Measurements from ENCODE around the gene RNF41.
A peak's percentile ranks its signal among the peaks of the same experiment; 100 is the strongest.

The RNF41 gene

DNA sequence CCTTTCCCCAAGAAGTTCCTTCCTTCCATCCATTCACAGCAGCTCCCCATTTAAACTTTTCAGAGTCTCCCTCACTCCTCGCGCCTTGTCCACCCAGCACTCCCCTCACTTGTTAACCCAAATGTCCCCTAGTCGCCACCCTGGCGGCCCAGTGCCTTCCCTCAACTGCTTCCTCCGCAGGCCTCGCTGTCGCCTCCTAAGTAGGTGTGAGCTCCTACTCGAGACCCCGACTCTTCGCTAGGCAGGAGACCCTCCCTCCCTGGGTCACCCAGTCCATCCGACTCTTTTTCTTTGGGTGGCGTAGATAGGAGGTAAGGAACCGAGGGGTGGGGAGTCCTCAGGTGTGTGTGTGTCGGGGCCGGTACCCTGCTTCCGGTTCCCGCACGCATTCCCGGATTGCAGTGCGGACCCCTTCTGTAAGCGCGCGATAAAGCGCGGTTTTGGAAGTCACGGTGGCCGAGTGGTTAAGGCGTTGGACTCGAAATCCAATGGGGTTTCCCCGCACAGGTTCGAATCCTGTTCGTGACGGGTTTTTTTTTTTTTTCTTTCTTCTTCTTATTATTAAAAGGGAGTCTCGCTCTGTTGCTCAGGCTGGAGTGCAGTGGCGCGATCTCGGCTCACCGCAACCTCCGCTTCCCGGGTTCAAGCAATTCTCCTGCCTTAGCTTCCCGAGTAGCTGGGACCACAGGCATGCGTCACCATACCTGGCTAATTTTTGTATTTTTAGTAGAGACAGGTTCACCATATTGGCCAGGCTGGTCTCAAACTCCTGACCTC is 31.6 kb downstream of the RNF41 start:
- Histone ChIP-seq H3K27me3 (replicated peaks in 2 of 5; ENCODE audit: control insufficient read depth in 4 of 5, insufficient read depth in 5 of 5, low read length in 4 of 5) (no peaks in the 10 kb centered on the region), H3K36me3 (ENCODE audit: control insufficient read depth in 4 of 4, insufficient read depth in 4 of 4, low read length in 3 of 4) (peaks cover 8 to 13% (median 9%) of the 10 kb centered on the region in 4 experiments), H3K4me1 (ENCODE audit: control extremely low read depth in 1 of 4, control insufficient read depth in 4 of 4, insufficient read depth in 4 of 4, low read length in 3 of 4) (peaks cover 8 to 36% (median 30%) of the 10 kb centered on the region in 4 experiments), H3K9me3 (ENCODE audit: control extremely low read depth in 1 of 5, control insufficient read depth in 4 of 5, insufficient read depth in 2 of 5, low read depth in 1 of 5, low read length in 4 of 5) (no peaks in the 10 kb centered on the region), H3K27ac (ENCODE audit: insufficient read depth in 1 of 2, low read depth in 1 of 2, low read length in 2 of 2, poor library complexity in 1 of 2, severe bottlenecking in 2 of 2) (peak overlapping the region; percentile 64 to 87), H3K4me3 (ENCODE audit: control insufficient read depth in 1 of 7, extremely low read depth in 1 of 7, insufficient read depth in 4 of 7, low read depth in 2 of 7, low read length in 6 of 7) (peak overlapping the region; percentile 51 to 95 (median 82))
- ChIA-PET POLR2A (interaction anchor here (0.6 to 3.0 kb wide), 11 partner anchors 12 to 474 kb away, joined by 3 to 13 read pairs (median 3); partner anchors contain the start of genes ANKRD52, BLOC1S1, ESYT1 and RNF41), CTCF (interaction anchor here (0.6 to 8.4 kb wide), 26 partner anchors 9 to 316 kb away, joined by 3 to 198 read pairs (median 4); partner anchors contain the start of genes ANKRD52, ESYT1, PAN2 and RNF41)
- peak; percentile 83 to 92 (median 91) for DNase-seq
- WGBS (ENCODE audit: insufficient coverage), result under 1% methylated on average over 30 of the region's 42 CpGs

DNA sequence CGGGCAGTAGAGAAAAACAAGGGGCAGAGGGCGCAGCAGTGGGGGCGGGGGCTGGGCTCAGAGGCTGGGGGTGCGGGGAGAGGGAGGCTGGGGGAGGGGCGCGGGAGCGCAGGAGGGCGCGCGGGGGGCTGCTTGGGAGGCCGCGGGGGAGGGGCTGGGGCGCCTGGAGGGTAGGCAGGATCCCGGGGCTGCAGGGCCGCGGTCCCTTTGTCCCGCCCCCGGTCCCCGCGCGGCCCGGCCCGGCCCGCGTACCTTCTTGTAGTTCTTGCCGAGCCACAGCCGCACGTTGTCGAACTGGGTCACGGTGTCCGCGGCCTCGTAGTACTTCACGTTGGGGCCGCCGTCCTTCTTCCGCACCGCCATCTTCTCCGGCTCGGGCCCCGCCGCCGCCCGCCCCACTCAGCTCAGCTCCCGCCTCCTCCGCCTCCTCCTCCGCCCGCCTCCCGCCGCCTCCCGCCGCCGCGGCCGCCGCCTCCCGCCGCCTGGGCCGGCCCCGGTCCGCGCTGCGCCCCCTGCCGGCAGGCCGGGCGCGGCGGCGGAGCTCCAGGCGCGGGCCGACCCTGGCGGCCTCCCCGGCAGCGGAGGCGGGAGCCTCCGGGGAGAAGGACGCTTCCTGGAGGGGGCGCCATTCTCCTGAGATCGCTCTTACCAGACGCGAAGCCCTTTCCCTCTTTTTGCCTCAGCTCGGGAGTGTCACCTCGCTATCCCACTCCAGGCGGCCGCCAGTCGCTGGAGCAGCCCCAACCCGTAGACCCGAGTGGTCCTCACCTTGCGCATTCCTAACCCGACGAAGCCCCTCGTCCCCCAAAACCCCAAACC is 32.4 kb downstream of the RNF41 start, which contains the start of gene SMARCC2:
Gene SMARCC2 (minus strand): TSS at position 385 of the 819 bp plus-strand sequence. CDS start 22 bp downstream, at position 363.
- ChIA-PET CTCF (interaction anchor here (0.6 to 8.4 kb wide), 31 partner anchors 8 to 316 kb away, joined by 3 to 198 read pairs (median 4); partner anchors contain the start of genes ANKRD52, ESYT1, MYL6 and PAN2), POLR2A (interaction anchor here (0.6 to 3.0 kb wide), 13 partner anchors 12 to 473 kb away, joined by 3 to 13 read pairs (median 3); partner anchors contain the start of genes ANKRD52, BLOC1S1, ESYT1 and RNF41)
- no peaks in the 10 kb centered on the region for H3K9me3 ChIP-seq (ENCODE audit: control extremely low read depth in 1 of 5, control insufficient read depth in 4 of 5, insufficient read depth in 2 of 5, low read depth in 1 of 5, low read length in 4 of 5)
- DNase-seq, result peak; percentile 86 to 89 (median 87)
- H3K36me3 ChIP-seq (ENCODE audit: control insufficient read depth in 4 of 4, insufficient read depth in 4 of 4, low read length in 3 of 4), result peaks cover 15 to 20% (median 17%) of the 10 kb centered on the region in 4 experiments
- H3K4me3 ChIP-seq (ENCODE audit: control insufficient read depth in 1 of 7, extremely low read depth in 1 of 7, insufficient read depth in 4 of 7, low read depth in 2 of 7, low read length in 6 of 7), result peak within 1 kb of the TSS; percentile 65 to 95 (median 88)
- WGBS (ENCODE audit: insufficient coverage), result under 1% methylated on average over 73 of the region's 93 CpGs
- peak within 1 kb of the TSS; percentile 66 to 87 for H3K27ac ChIP-seq (ENCODE audit: insufficient read depth in 1 of 2, low read depth in 1 of 2, low read length in 2 of 2, poor library complexity in 1 of 2, severe bottlenecking in 2 of 2)
- H3K27me3 ChIP-seq (replicated peaks in 2 of 5; ENCODE audit: control insufficient read depth in 4 of 5, insufficient read depth in 5 of 5, low read length in 4 of 5), result no peaks in the 10 kb centered on the region
- peaks cover 8 to 36% (median 30%) of the 10 kb centered on the region in 4 experiments for H3K4me1 ChIP-seq (ENCODE audit: control extremely low read depth in 1 of 4, control insufficient read depth in 4 of 4, insufficient read depth in 4 of 4, low read length in 3 of 4)

DNA sequence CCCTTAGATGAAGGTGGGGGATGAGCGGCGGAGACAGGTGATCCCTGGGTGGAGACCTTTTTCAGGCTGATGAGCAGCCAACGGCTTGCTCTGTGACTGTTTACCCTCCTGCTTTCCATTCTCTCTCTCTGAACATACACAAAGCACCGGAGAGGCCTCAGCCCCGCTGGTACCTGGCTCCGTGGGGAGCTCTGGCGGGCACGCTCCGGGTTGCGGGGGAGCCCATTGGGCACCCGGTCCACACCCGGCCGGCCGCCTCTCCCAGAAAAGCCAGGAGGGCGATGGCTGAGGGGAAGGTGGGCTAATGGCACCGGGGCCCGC is 33.0 kb downstream of the RNF41 start:
- DNase-seq, result no peak
- POLR2A ChIA-PET, result interaction anchor here (0.6 to 3.0 kb wide), 7 partner anchors 18 to 70 kb away, joined by 3 to 13 read pairs (median 6); partner anchors contain the start of genes RNF41 and ZC3H10
- CTCF ChIA-PET, result interaction anchor here (0.7 to 8.4 kb wide), 21 partner anchors 8 to 142 kb away, joined by 3 to 198 read pairs (median 5); partner anchors contain the start of genes ESYT1, MYL6, RNF41 and ZC3H10
- Histone ChIP-seq H3K9me3 (ENCODE audit: control extremely low read depth in 1 of 5, control insufficient read depth in 4 of 5, insufficient read depth in 2 of 5, low read depth in 1 of 5, low read length in 4 of 5) (no peaks in the 10 kb centered on the region), H3K27me3 (replicated peaks in 2 of 5; ENCODE audit: control insufficient read depth in 4 of 5, insufficient read depth in 5 of 5, low read length in 4 of 5) (no peaks in the 10 kb centered on the region), H3K27ac (ENCODE audit: insufficient read depth in 1 of 2, low read depth in 1 of 2, low read length in 2 of 2, poor library complexity in 1 of 2, severe bottlenecking in 2 of 2) (peak overlapping the region; percentile 66 to 84), H3K4me3 (ENCODE audit: control insufficient read depth in 1 of 7, extremely low read depth in 1 of 7, insufficient read depth in 4 of 7, low read depth in 2 of 7, low read length in 6 of 7) (peak overlapping the region; percentile 65 to 95 (median 88)), H3K4me1 (ENCODE audit: control extremely low read depth in 1 of 4, control insufficient read depth in 4 of 4, insufficient read depth in 4 of 4, low read length in 3 of 4) (peaks cover 8 to 36% (median 30%) of the 10 kb centered on the region in 4 experiments), H3K36me3 (ENCODE audit: control insufficient read depth in 4 of 4, insufficient read depth in 4 of 4, low read length in 3 of 4) (peaks cover 21 to 26% (median 23%) of the 10 kb centered on the region in 4 experiments)
- WGBS (ENCODE audit: insufficient coverage), result 3% methylated on average over 9 of the region's 17 CpGs

DNA sequence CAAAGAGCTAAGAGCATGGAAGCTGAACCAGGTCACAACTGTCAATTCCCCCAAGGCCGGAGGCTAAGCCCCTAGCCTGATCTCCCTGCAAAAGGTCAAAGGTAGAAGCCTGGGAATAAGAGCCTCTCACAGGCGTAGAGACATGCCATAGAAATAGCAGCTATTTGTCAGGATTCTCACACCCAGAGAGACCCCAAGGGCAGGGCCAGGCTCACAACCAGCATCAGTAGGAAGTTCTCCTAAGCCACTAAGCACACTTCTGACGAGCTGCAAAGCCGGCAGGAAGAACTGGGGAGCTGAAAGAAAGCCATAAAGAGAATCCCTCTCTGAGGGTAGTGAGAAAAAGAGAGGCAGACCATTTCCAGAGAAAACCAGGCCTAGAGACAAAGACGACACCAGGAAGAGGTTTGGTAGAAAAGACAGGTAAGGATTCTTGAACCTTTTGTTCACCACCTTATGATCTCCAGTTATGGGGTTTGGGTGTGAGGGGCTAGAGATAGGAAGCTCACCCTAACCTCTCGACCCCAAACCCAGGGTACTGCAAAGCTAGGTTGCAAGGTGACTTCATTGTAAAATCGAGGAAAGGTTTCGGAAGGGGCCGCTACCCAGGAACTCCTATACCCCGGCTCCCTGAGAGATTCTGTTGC is 33.5 kb downstream of the RNF41 start:
- Histone ChIP-seq H3K4me3 (ENCODE audit: control insufficient read depth in 1 of 7, extremely low read depth in 1 of 7, insufficient read depth in 4 of 7, low read depth in 2 of 7, low read length in 6 of 7) (peak overlapping the region; percentile 65 to 95 (median 88)), H3K9me3 (ENCODE audit: control extremely low read depth in 1 of 5, control insufficient read depth in 4 of 5, insufficient read depth in 2 of 5, low read depth in 1 of 5, low read length in 4 of 5) (no peaks in the 10 kb centered on the region), H3K27ac (ENCODE audit: insufficient read depth in 1 of 2, low read depth in 1 of 2, low read length in 2 of 2, poor library complexity in 1 of 2, severe bottlenecking in 2 of 2) (peak overlapping the region; percentile 66 to 84), H3K36me3 (ENCODE audit: control insufficient read depth in 4 of 4, insufficient read depth in 4 of 4, low read length in 3 of 4) (peaks cover 23 to 31% (median 26%) of the 10 kb centered on the region in 4 experiments), H3K4me1 (ENCODE audit: control extremely low read depth in 1 of 4, control insufficient read depth in 4 of 4, insufficient read depth in 4 of 4, low read length in 3 of 4) (peaks cover 8 to 36% (median 30%) of the 10 kb centered on the region in 4 experiments), H3K27me3 (replicated peaks in 2 of 5; ENCODE audit: control insufficient read depth in 4 of 5, insufficient read depth in 5 of 5, low read length in 4 of 5) (no peaks in the 10 kb centered on the region)
- ChIA-PET CTCF (interaction anchor here (0.6 to 8.4 kb wide), 21 partner anchors 8 to 142 kb away, joined by 3 to 198 read pairs (median 5); partner anchors contain the start of genes ESYT1, MYL6, RNF41 and ZC3H10), POLR2A (interaction anchor here (0.6 to 3.0 kb wide), 5 partner anchors 18 to 62 kb away, joined by 3 to 11 read pairs (median 4); partner anchors contain the start of gene RNF41)
- 10% methylated on average over 10 of the region's 10 CpGs for WGBS (ENCODE audit: insufficient coverage)
- DNase-seq, result no peak

DNA sequence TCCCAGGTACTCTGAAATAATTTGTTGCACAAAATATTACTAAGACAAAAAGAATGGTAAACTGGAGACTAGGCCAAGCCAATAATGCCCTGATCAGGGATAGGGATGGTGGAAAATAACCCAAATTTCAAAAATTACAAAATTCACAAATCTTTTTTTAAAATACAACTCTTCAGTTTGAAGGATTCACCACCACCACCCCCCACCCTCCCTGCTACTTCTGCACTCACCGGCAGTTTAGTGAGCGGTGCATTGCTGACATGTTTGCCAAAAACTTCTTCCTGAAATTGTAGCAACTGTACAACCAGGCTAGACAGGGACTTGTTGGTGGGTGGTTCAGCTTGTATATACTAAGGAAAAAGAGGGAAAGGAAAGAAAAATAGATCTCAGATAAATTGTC is 34.8 kb downstream of the RNF41 start:
- no CpG with 5 or more reads among the region's 2 CpGs for WGBS (ENCODE audit: insufficient coverage)
- CTCF ChIA-PET, result interaction anchor here (0.9 to 8.4 kb wide), 10 partner anchors 11 to 79 kb away, joined by 3 to 198 read pairs (median 8); partner anchors contain the start of genes ESYT1, MYL6 and ZC3H10
- H3K27ac ChIP-seq (ENCODE audit: insufficient read depth in 1 of 2, low read depth in 1 of 2, low read length in 2 of 2, poor library complexity in 1 of 2, severe bottlenecking in 2 of 2), result peak overlapping the region; percentile 2 to 84
- H3K27me3 ChIP-seq (replicated peaks in 2 of 5; ENCODE audit: control insufficient read depth in 4 of 5, insufficient read depth in 5 of 5, low read length in 4 of 5), result no peaks in the 10 kb centered on the region
- H3K9me3 ChIP-seq (ENCODE audit: control extremely low read depth in 1 of 5, control insufficient read depth in 4 of 5, insufficient read depth in 2 of 5, low read depth in 1 of 5, low read length in 4 of 5), result no peaks in the 10 kb centered on the region
- peaks cover 8 to 36% (median 30%) of the 10 kb centered on the region in 4 experiments for H3K4me1 ChIP-seq (ENCODE audit: control extremely low read depth in 1 of 4, control insufficient read depth in 4 of 4, insufficient read depth in 4 of 4, low read length in 3 of 4)
- POLR2A ChIA-PET, result interaction anchor here (1.7 kb wide), 1 partner anchor 27 kb away, joined by 4 read pairs; no protein-coding TSS in a partner anchor
- peaks cover 24 to 38% (median 31%) of the 10 kb centered on the region in 4 experiments for H3K36me3 ChIP-seq (ENCODE audit: control insufficient read depth in 4 of 4, insufficient read depth in 4 of 4, low read length in 3 of 4)
- peak overlapping the region in 4 of 7 experiments; percentile 88 to 95 (median 92) for H3K4me3 ChIP-seq (ENCODE audit: control insufficient read depth in 1 of 7, extremely low read depth in 1 of 7, insufficient read depth in 4 of 7, low read depth in 2 of 7, low read length in 6 of 7)
- DNase-seq, result no peak

DNA sequence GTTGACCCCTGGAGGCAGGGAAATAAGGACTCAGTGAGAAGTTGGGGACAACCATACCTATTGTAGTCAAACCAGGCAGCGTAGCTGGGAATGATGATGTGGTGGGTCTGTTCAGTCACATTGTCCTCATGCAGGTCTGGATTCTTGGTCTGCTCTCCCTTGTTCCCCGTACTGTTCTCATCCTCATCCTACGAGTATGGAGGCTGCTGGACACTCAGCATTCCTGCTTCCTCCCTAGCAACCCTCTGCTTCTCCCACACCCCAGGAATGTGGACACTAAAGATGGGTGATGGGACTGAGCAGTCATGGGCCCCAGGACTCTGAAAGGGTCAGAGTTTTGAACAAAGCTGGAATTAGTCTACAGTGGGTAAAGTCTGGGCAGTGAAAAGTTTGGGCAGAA is 43.4 kb downstream of the RNF41 start:
- Histone ChIP-seq H3K27ac (ENCODE audit: insufficient read depth in 1 of 2, low read depth in 1 of 2, low read length in 2 of 2, poor library complexity in 1 of 2, severe bottlenecking in 2 of 2) (no peak overlapping the region), H3K36me3 (ENCODE audit: control insufficient read depth in 4 of 4, insufficient read depth in 4 of 4, low read length in 3 of 4) (peaks cover 39 to 81% (median 62%) of the 10 kb centered on the region in 4 experiments), H3K9me3 (ENCODE audit: control extremely low read depth in 1 of 5, control insufficient read depth in 4 of 5, insufficient read depth in 2 of 5, low read depth in 1 of 5, low read length in 4 of 5) (no peaks in the 10 kb centered on the region), H3K4me3 (ENCODE audit: control insufficient read depth in 1 of 7, extremely low read depth in 1 of 7, insufficient read depth in 4 of 7, low read depth in 2 of 7, low read length in 6 of 7) (no peak overlapping the region), H3K27me3 (replicated peaks in 2 of 5; ENCODE audit: control insufficient read depth in 4 of 5, insufficient read depth in 5 of 5, low read length in 4 of 5) (no peaks in the 10 kb centered on the region), H3K4me1 (ENCODE audit: control extremely low read depth in 1 of 4, control insufficient read depth in 4 of 4, insufficient read depth in 4 of 4, low read length in 3 of 4) (no peaks in the 10 kb centered on the region)
- POLR2A ChIA-PET, result interaction anchor here (1.1 to 1.2 kb wide), 2 partner anchors 11 to 16 kb away, joined by 3 read pairs; partner anchors contain the start of gene SMARCC2
- CTCF ChIA-PET, result interaction anchor here (0.6 to 2.7 kb wide), 4 partner anchors 10 to 59 kb away, joined by 3 to 16 read pairs (median 4); partner anchors contain the start of gene SMARCC2
- DNase-seq, result no peak
- whole genome bisulfite sequencing (ENCODE audit: insufficient coverage), result 100% methylated on average over 1 of the region's 3 CpGs

Data from common myeloid progenitor, CD34-positive (primary cell).